A673 (cell line): ENCODE data around the gene CDR2. TPM values are rescaled to one million over a fixed set of nuclear protein-coding genes. Genes with fewer than 3 reads are reported as not detected.
"Not testable (repeated sequence)": the region's sequence is repeated elsewhere in the genome, so short reads cannot be mapped to it uniquely, and the experiment has no call there.

Experiments used
- BruUV-seq: library from RNA; stranded (reverse); fragments of 400-500 nt; replicated peaks from 2 replicates; lab custom pipeline; 2021; lab: Mats Ljungman, UMichigan
- CTCF ChIA-PET: fragments of 300-600 bp; sonication (Branson Sonifier 250); formaldehyde crosslinking; loops from one replicate; lab custom pipeline; 2022; ENCODE audit warnings: antibody characterized with exemption; lab: Charles Lee
- POLR2A ChIA-PET: fragments of 300-600 bp; sonication (Branson Sonifier 250); formaldehyde crosslinking; loops from one replicate; lab custom pipeline; 2022; ENCODE audit warnings: antibody characterized with exemption; ENCODE audit not compliant: low non-redundant PET; lab: Charles Lee
- DNase-seq: peaks from one replicate; pipeline ENCODE4 v3.0.0-alpha.2; 2015; ENCODE audit warnings: low spot score
- H3K27ac ChIP-seq: fragments of 200-600 bp; sonication (generic); 2 replicates; pipeline ENCODE4 v1.5.1; 2016; ENCODE audit warnings: mixed run types, low read depth, mild to moderate bottlenecking, mixed read lengths, antibody characterized with exemption, low read length; ENCODE audit not compliant: poor library complexity, severe bottlenecking
- H3K27me3 ChIP-seq: fragments of 200-600 bp; sonication (generic); replicated peaks from 2 replicates; pipeline ENCODE4 v1.6.1; 2017; ENCODE audit warnings: mixed run types, low read depth, mild to moderate bottlenecking, mixed read lengths, antibody characterized with exemption, low read length; ENCODE audit not compliant: insufficient read depth, poor library complexity
- H3K36me3 ChIP-seq: fragments of 200-600 bp; sonication (generic); 2 replicates; pipeline ENCODE4 v1.6.1; 2016; ENCODE audit warnings: mixed run types, mild to moderate bottlenecking, mixed read lengths, antibody characterized with exemption, low read length; ENCODE audit not compliant: insufficient read depth, poor library complexity, severe bottlenecking
- H3K4me1 ChIP-seq: fragments of 200-600 bp; sonication (generic); 2 replicates; pipeline ENCODE4 v1.6.1; 2017; ENCODE audit warnings: mixed run types, mild to moderate bottlenecking, mixed read lengths, antibody characterized with exemption, low read length; ENCODE audit not compliant: insufficient read depth, poor library complexity, severe bottlenecking
- H3K4me3 ChIP-seq: fragments of 200-600 bp; sonication (generic); 2 replicates; pipeline ENCODE4 v1.5.1; 2016; ENCODE audit warnings: low read depth, mixed run types, mild to moderate bottlenecking, mixed read lengths, low read length; ENCODE audit not compliant: poor library complexity, severe bottlenecking
- H3K9me3 ChIP-seq: fragments of 200-600 bp; sonication (generic); 2 replicates; pipeline ENCODE4 v1.6.1; 2016; ENCODE audit warnings: mixed run types, low read depth, mild to moderate bottlenecking, mixed read lengths, antibody characterized with exemption, low read length; ENCODE audit not compliant: poor library complexity, severe bottlenecking
- EZH2 ChIP-seq: fragments of 200-600 bp; sonication (generic); IDR thresholded peaks from 2 replicates; pipeline ENCODE4 v1.6.1; 2017; ENCODE audit warnings: borderline replicate concordance, low read depth, mild to moderate bottlenecking, mixed read lengths, antibody characterized with exemption, low read length; ENCODE audit not compliant: poor library complexity, severe bottlenecking
- intact Hi-C: fragments of 100-400 bp; cut with micrococcal nuclease; formaldehyde crosslinking; loops from one replicate; pipeline ENCODE4 v1.10.0; 2022; ENCODE audit not compliant: unreplicated experiment
- total RNA-seq: library from RNA; stranded (reverse); gene quantifications from 2 replicates; pipeline ENCODE4 v1.2.3, GENCODE V29; 2021
- TF ChIP-seq, protein P1 (sequence below): fragments of 300-800, 200-600 bp; sonication (generic); conservative IDR thresholded peaks from 2 replicates; pipeline ENCODE4 v1.5.1; 2017; ENCODE audit warnings: low read depth, mild to moderate bottlenecking, antibody characterized with exemption, low read length, moderate library complexity, mixed read lengths

The CDR2 gene
- total RNA-seq, 1 experiment from 2014 or later = 40.5 TPM

DNA sequence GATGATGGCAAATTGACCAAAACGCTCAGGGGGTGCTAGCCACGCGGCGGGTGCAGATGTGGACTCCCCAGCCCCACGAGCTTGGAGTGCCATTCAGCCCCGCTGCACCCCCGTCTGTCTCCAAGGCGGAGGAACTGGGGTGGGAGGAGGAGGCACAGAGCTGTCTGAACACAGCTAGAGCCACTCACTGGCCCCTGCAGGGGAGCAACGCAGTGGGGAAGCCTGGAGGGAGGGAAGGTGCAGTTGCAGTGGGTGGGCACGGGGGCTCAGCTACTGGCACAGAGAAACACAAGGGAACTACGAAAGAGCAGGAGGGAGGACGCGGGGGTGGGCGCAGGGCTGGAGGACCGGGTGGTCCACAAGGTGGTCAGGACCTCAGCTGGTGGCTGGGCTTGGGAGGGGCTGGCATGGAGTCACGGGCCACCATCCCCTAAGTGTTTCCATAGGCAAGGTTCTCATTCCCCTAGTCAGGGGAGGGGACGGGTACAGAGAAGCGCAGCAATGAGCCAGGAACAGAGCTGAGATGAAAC is 46.3 kb upstream of the CDR2 start:
- H3K4me1 ChIP-seq = no peaks in the 10 kb centered on the region
- H3K9me3 ChIP-seq = no peaks in the 10 kb centered on the region
- intact Hi-C loops = no loop called here
- H3K4me3 ChIP-seq = no peak overlapping the region
- no peak for DNase-seq
- no peaks in the 10 kb centered on the region for H3K36me3 ChIP-seq
- CTCF ChIA-PET = interaction anchor here (0.6 kb wide), 1 partner anchor 35 kb away, joined by 8 read pairs; no protein-coding TSS in a partner anchor
- BruUV-seq = no TSS peak
- H3K27me3 ChIP-seq = no peaks in the 10 kb centered on the region
- POLR2A ChIA-PET = no interaction called here
- no peak overlapping the region for H3K27ac ChIP-seq
- TF ChIP-seq, protein P1, sequence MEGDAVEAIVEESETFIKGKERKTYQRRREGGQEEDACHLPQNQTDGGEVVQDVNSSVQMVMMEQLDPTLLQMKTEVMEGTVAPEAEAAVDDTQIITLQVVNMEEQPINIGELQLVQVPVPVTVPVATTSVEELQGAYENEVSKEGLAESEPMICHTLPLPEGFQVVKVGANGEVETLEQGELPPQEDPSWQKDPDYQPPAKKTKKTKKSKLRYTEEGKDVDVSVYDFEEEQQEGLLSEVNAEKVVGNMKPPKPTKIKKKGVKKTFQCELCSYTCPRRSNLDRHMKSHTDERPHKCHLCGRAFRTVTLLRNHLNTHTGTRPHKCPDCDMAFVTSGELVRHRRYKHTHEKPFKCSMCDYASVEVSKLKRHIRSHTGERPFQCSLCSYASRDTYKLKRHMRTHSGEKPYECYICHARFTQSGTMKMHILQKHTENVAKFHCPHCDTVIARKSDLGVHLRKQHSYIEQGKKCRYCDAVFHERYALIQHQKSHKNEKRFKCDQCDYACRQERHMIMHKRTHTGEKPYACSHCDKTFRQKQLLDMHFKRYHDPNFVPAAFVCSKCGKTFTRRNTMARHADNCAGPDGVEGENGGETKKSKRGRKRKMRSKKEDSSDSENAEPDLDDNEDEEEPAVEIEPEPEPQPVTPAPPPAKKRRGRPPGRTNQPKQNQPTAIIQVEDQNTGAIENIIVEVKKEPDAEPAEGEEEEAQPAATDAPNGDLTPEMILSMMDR = no peak
- no peak for TF ChIP-seq EZH2

DNA sequence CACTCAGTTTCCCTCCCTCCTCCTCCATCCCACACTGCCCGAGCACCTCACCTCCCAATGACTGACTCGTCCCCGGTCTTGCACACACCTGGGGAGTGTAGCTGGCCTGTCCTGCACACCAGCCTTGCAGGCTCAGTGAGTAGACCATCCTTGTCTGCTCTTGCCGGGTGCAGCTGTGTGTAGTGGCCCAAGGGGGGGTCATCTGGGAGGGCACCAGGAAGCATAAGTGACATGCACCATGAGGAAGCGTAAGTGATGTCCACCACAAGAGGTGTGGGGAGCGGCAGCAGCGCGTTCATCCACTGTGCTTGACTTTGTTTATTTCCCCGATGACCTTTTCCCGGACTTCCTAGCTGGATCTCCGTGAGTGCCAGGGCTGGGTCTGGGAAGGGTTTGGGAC is 45.5 kb upstream of the CDR2 start:
- Histone ChIP-seq H3K27ac (no peak overlapping the region), H3K4me3 (no peak overlapping the region), H3K4me1 (no peaks in the 10 kb centered on the region), H3K9me3 (no peaks in the 10 kb centered on the region), H3K36me3 (no peaks in the 10 kb centered on the region), H3K27me3 (no peaks in the 10 kb centered on the region)
- DNase-seq = no peak
- CTCF ChIA-PET = no interaction called here
- TF ChIP-seq, protein P1 = no peak
- no peak for TF ChIP-seq EZH2
- intact Hi-C loops = no loop called here
- BruUV-seq = no TSS peak
- POLR2A ChIA-PET = no interaction called here

DNA sequence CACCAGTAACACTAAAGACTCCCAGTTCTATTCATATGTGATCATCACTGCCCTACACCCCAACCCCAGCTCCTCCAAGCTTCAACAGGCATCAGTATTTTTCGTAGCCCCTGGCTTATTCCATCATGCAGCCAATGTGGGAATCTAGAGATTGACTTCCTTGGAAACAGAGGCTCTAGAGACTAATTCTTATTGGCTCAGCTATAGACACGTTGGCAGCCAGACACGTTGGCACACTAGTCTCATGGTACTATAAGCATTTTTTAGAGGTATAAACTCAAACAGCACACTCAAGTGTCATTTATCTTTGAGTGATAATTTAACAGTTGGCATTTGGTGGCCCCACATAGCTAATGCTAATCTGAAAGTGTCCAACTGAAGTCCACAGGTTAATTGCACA is 44.4 kb upstream of the CDR2 start:
- Histone ChIP-seq H3K27me3 (no peaks in the 10 kb centered on the region), H3K4me3 (no peak overlapping the region), H3K36me3 (no peaks in the 10 kb centered on the region), H3K4me1 (no peaks in the 10 kb centered on the region), H3K9me3 (no peaks in the 10 kb centered on the region), H3K27ac (no peak overlapping the region)
- intact Hi-C loops = no loop called here
- DNase-seq = no peak
- CTCF ChIA-PET = no interaction called here
- POLR2A ChIA-PET = no interaction called here
- TF ChIP-seq, protein P1 = no peak
- no peak for TF ChIP-seq EZH2
- BruUV-seq = no TSS peak

DNA sequence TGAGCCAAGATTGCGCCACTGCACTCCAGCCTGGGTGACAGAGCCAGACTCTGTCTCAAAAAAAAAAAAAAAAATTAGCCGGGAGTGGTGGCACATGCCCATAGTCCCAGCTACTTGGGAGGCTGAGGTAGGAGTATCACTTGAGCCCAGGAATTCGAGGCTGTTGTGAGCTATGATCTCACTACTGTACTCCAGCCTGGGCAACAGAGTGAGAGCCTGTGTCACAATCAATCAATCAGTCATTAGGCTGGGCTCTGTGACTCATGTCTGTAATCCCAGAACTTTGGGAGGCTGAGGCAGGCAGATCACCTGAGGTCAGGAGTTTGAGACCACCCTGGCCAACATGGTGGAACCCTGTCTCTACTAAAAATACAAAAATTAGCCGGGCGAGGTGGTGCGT is 43.4 kb upstream of the CDR2 start:
- POLR2A ChIA-PET, BruUV-seq: not testable (repeated sequence)

More for the DNA sequence above, 43.4 kb upstream of the CDR2 start:
- H3K27ac ChIP-seq, H3K4me1 ChIP-seq, H3K9me3 ChIP-seq, H3K27me3 ChIP-seq, H3K4me3 ChIP-seq, DNase-seq, H3K36me3 ChIP-seq, intact Hi-C loops, CTCF ChIA-PET: not testable (repeated sequence)
